Measurements from ENCODE around the gene TRPM2. TPM values are rescaled to one million over a fixed set of nuclear protein-coding genes. Genes with fewer than 3 reads are reported as not detected.

Gene TRPM2
- total and polyA plus RNA-seq, 12 donors: 0.34 to 8.5 (median 1.2) TPM

- Histone ChIP-seq H3K4me1 (peaks cover 0 to 5% (median 0%) of the 10 kb centered on the region in 9 donors), H3K4me3 (no peak overlapping the region), H3K27me3 (peaks cover 0 to 16% (median 0%) of the 10 kb centered on the region in 7 donors), H3K9me3 (peaks cover 0 to 22% (median 10%) of the 10 kb centered on the region in 11 donors), H3K36me3 (peaks cover 0 to 42% (median 0%) of the 10 kb centered on the region in 9 donors), H3K27ac (no peak overlapping the region)
- WGBS, 2 donors: 49 to 50% methylated on average over 3 of the region's 3 CpGs
- intact Hi-C loops (cut with DNase I): no loop called here
- TF ChIP-seq CTCF (IDR thresholded peaks at IDR 0.05): no peak
- DNase-seq (no peak), ATAC-seq (no peak)
Observed at GRCh38 chr21:44428281-44428960, 75.0 kb downstream of the TRPM2 start.

GRCh38 chr21:44429894-44430293 lies 76.5 kb downstream of the TRPM2 start:
- Histone ChIP-seq H3K4me1 (peaks cover 0 to 6% (median 0%) of the 10 kb centered on the region in 9 donors), H3K27ac (no peak overlapping the region), H3K9me3 (peaks cover 0 to 22% (median 10%) of the 10 kb centered on the region in 11 donors), H3K27me3 (peaks cover 0 to 14% (median 0%) of the 10 kb centered on the region in 7 donors), H3K4me3 (no peak overlapping the region), H3K36me3 (peaks cover 0 to 36% (median 0%) of the 10 kb centered on the region in 9 donors)
- DNase-seq (no peak), ATAC-seq (no peak)
- 61 to 71% methylated on average over 1 of the region's 1 CpG for WGBS, 2 donors
- TF ChIP-seq CTCF (IDR thresholded peaks at IDR 0.05): no peak
- intact Hi-C loops (cut with DNase I): loop anchor here in 1 of 10 donors (10.0 kb wide), 1 partner anchor 65 kb away; no protein-coding TSS in a partner anchor

- H3K27ac ChIP-seq: no peak overlapping the region
- peaks cover 0 to 7% (median 0%) of the 10 kb centered on the region in 7 donors for H3K27me3 ChIP-seq
- no peak overlapping the region for H3K4me3 ChIP-seq
- H3K36me3 ChIP-seq: peaks cover 0 to 33% (median 0%) of the 10 kb centered on the region in 9 donors
- TF ChIP-seq CTCF (IDR thresholded peaks at IDR 0.05): no peak
- peaks cover 0 to 6% (median 0%) of the 10 kb centered on the region in 9 donors for H3K4me1 ChIP-seq
- intact Hi-C loops (cut with DNase I): loop anchor here in 1 of 10 donors (10.0 kb wide), 1 partner anchor 64 kb away; no protein-coding TSS in a partner anchor
- 87 to 89% methylated on average over 4 of the region's 4 CpGs for WGBS, 2 donors
- ATAC-seq (no peak), DNase-seq (no peak)
- H3K9me3 ChIP-seq: peaks cover 0 to 22% (median 10%) of the 10 kb centered on the region in 11 donors
Observed at GRCh38 chr21:44431300-44431699, 77.9 kb downstream of the TRPM2 start.

GRCh38 chr21:44432841-44433790 lies 79.7 kb downstream of the TRPM2 start:
- TF ChIP-seq CTCF (IDR thresholded peaks at IDR 0.05): no peak
- Histone ChIP-seq H3K27ac (no peak overlapping the region), H3K4me1 (peaks cover 0 to 9% (median 4%) of the 10 kb centered on the region in 9 donors), H3K27me3 (peaks cover 0 to 3% (median 0%) of the 10 kb centered on the region in 7 donors), H3K9me3 (peaks cover 0 to 22% (median 10%) of the 10 kb centered on the region in 11 donors), H3K4me3 (no peak overlapping the region), H3K36me3 (peaks cover 0 to 34% (median 0%) of the 10 kb centered on the region in 9 donors)
- 87% methylated on average over 34 of the region's 34 CpGs for WGBS, 2 donors
- DNase-seq (peak in 1 of 2 donors; percentile 2), ATAC-seq (peak in 4 of 8 donors; percentile 26 to 36 (median 32))
- intact Hi-C loops (cut with DNase I): loop anchor here in 1 of 10 donors (10.0 kb wide), 1 partner anchor 62 kb away; no protein-coding TSS in a partner anchor

Measured in heart right ventricle (tissue), 16 donors.